ENCODE results near the gene HIF1AN. TPM values are rescaled to one million over a fixed set of nuclear protein-coding genes. Genes with fewer than 3 reads are reported as not detected.

Gene HIF1AN
- total and polyA plus RNA-seq, 2 of the 8 experiments (the other 6 are each of a cell fraction or from before 2014, with no cell fraction given) = 10.9 to 62.8 TPM

GRCh38 chr10:100489396-100489795, 46.3 kb upstream of the HIF1AN start:
- H3K36me3 ChIP-seq (ENCODE audit: control insufficient read depth in 2 of 4, insufficient read depth in 4 of 4, low read length in 3 of 4) = peaks cover 0 to 10% (median 3%) of the 10 kb centered on the region in 4 experiments; a peak in 4 of 8 replicates
- H4K8ac ChIP-seq (ENCODE audit: extremely low read depth, insufficient read depth, low read length) = no peak overlapping the region
- no peaks in the 10 kb centered on the region for H3K9me3 ChIP-seq (ENCODE audit: insufficient read depth in 2 of 2, low read depth in 1 of 2, low read length in 1 of 2)
- 84% methylated on average over 5 of the region's 5 CpGs; no CpG with 5 or more reads in 1 of the 2 experiments for WGBS, 2 experiments (ENCODE audit: extremely low coverage in 1 of 2, insufficient coverage in 1 of 2, insufficient read length in 1 of 2, insufficient replicate concordance in 2 of 2, low coverage in 1 of 2, low lambda C conversion rate in 2 of 2, missing lambda C conversion rate in 1 of 2)
- no peak overlapping the region for H3K14ac ChIP-seq (ENCODE audit: insufficient read length)
- CTCF ChIA-PET (ENCODE audit: partially characterized antibody) = interaction anchor here (1.6 to 10.7 kb wide), 4 partner anchors 18 to 60 kb away, joined by 4 to 163 read pairs (median 66); partner anchors contain the start of gene SEC31B
- no peak overlapping the region for H3K18ac ChIP-seq (ENCODE audit: extremely low read depth, low read length)
- no peak for TF ChIP-seq GTF2F1 (IDR thresholded peaks at IDR 0.05; ENCODE audit: borderline replicate concordance, low read depth, low read length)
- TF ChIP-seq CEBPB (IDR thresholded peaks at IDR 0.05; ENCODE audit: low read depth, low read length) = no peak
- no peak overlapping the region for H2BK15ac ChIP-seq (ENCODE audit: low read length)
- peaks cover 12 to 19% (median 15%) of the 10 kb centered on the region in 4 experiments; a peak in 6 of 7 replicates for H3K4me1 ChIP-seq (replicated peaks in 1 of 4; ENCODE audit: control insufficient read depth in 3 of 4, insufficient read depth in 4 of 4, low read length in 3 of 4)
- H4K91ac ChIP-seq (replicated peaks; ENCODE audit: insufficient read length, low read length) = no peak overlapping the region
- no peak overlapping the region for H3K23ac ChIP-seq (ENCODE audit: insufficient read length)
- H3K79me1 ChIP-seq (ENCODE audit: low read depth, low read length) = 0 out of 2 replicates have a peak, but pooled peaks cover 2% of the 10 kb centered on the region
- H2AK5ac ChIP-seq (ENCODE audit: low read depth, low read length) = no peak overlapping the region
- no peak overlapping the region for H3K4ac ChIP-seq (replicated peaks; ENCODE audit: insufficient read length, low read depth, low read length)
- no peak overlapping the region for H2AFZ ChIP-seq (ENCODE audit: low read length)
- no peak for DNase-seq (ENCODE audit: low read depth in 1 of 2, low spot score in 2 of 2)
- H2BK5ac ChIP-seq (ENCODE audit: low read depth, low read length) = no peak overlapping the region
- no peak overlapping the region for H3K4me2 ChIP-seq (ENCODE audit: insufficient read depth in 1 of 2, low read depth in 2 of 2, low read length in 2 of 2)
- no peak overlapping the region for H3K27ac ChIP-seq (ENCODE audit: low read depth, low read length)
- POLR2A ChIA-PET (ENCODE audit: partially characterized antibody) = interaction anchor here (1.2 kb wide), 1 partner anchor 9 kb away, joined by 3 read pairs; no protein-coding TSS in a partner anchor
- peaks cover 2% of the 10 kb centered on the region; the same call in 1 of the 2 replicates for H3K23me2 ChIP-seq (ENCODE audit: low read depth, low read length)
- no peaks in the 10 kb centered on the region for H3K79me2 ChIP-seq (ENCODE audit: control insufficient read depth in 1 of 2, insufficient read depth in 2 of 2, low read length in 2 of 2)
- peaks cover 16 to 22% of the 10 kb centered on the region in 2 experiments for H4K20me1 ChIP-seq (replicated peaks in 1 of 2; ENCODE audit: control insufficient read depth in 1 of 2, insufficient read depth in 2 of 2, low read length in 2 of 2)
- no peak overlapping the region for H4K5ac ChIP-seq (ENCODE audit: insufficient read length, low read depth, low read length)
- no peak overlapping the region for H3K9ac ChIP-seq (replicated peaks in 1 of 4; ENCODE audit: extremely low read depth in 1 of 4, low read depth in 3 of 4, low read length in 3 of 4)
- no peak overlapping the region for H3K4me3 ChIP-seq (ENCODE audit: extremely low read depth in 1 of 4, insufficient read depth in 2 of 4, low read depth in 3 of 4, low read length in 4 of 4)
- no peak overlapping the region for H2BK12ac ChIP-seq (ENCODE audit: low read depth, low read length)
- H3K27me3 ChIP-seq (replicated peaks in 1 of 4; ENCODE audit: control insufficient read depth in 3 of 4, extremely low read depth in 1 of 4, insufficient read depth in 3 of 4, low read length in 3 of 4) = peaks cover 52 to 77% (median 68%) of the 10 kb centered on the region in 4 experiments
- FAIRE-seq = no peak
- H2BK120ac ChIP-seq (replicated peaks; ENCODE audit: low read depth, low read length) = no peak overlapping the region
- no peak overlapping the region for H3K56ac ChIP-seq (replicated peaks; ENCODE audit: insufficient read length, low read depth, low read length)
- H2BK20ac ChIP-seq (ENCODE audit: low read length) = no peak overlapping the region

Measured in H1 (cell line).